Fibroblast of skin of back (primary cell): ENCODE data around the gene COQ8A. TPM values are rescaled to one million over a fixed set of nuclear protein-coding genes. Genes with fewer than 3 reads are reported as not detected.
A peak's percentile ranks its signal among the peaks of the same experiment; 100 is the strongest.

ENCODE experiments used
- DNase-seq: peaks from one replicate; pipeline ENCODE4 v3.0.0-alpha.2; 2013
- polyA plus RNA-seq, 2 experiments: library from polyadenylated mRNA; unstranded; fragments of 120-200 nt; gene quantifications; one replicate each; pipeline ENCODE4 v1.2.1, GENCODE V29; 2013; ENCODE audit not compliant: insufficient read length in 2 of 2

COQ8A gene
- polyA plus RNA-seq (2013, experiment 1 of 2; ENCODE audit: insufficient read length) = 3.9 TPM
- 3.9 TPM for polyA plus RNA-seq (2013, experiment 2 of 2; ENCODE audit: insufficient read length)

DNA sequence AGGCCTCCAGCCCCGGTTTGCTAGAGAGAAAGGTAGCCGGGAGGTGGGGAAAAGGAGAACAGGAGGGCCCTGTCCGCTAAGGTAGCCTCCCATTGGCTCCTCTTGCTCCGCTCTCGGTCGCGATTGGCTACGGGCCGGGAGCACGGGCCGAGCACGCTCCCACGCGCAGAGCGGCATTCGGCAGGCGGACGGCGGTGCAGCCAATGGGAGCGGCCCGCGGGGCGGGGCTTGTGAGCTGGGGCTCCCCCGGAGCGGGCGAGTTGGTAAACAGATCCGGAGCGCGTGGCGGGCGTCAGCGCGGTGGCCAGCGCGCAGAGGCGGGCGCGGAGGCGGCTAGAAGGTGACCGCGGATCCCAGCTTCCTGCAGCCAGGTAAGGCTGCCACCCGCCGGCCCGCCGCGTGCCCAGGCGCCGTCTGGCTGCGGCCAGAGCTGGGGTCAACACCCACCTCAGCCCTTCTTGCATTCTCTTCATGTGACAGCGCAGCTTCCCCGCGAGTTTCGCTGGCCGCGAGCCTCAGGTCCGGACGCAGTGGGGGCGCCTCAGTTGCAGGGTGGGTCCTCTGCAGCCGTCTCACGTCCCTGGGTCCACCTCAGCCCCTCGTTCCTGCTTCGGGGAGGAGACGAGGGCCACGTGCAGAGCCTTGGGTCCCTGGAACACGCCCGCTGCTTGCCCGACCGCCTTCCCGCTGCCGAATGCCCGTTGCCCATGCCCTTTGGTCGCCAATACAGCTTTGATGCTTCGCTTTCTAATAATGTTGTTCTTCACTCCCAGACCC lies at the start of gene COQ8A:
TSS of gene COQ8A (plus strand) at position 266 of the 777 bp plus-strand sequence. CDS start 21,092 bp downstream, outside the sequence.
- DNase-seq = peak; percentile 100

DNA sequence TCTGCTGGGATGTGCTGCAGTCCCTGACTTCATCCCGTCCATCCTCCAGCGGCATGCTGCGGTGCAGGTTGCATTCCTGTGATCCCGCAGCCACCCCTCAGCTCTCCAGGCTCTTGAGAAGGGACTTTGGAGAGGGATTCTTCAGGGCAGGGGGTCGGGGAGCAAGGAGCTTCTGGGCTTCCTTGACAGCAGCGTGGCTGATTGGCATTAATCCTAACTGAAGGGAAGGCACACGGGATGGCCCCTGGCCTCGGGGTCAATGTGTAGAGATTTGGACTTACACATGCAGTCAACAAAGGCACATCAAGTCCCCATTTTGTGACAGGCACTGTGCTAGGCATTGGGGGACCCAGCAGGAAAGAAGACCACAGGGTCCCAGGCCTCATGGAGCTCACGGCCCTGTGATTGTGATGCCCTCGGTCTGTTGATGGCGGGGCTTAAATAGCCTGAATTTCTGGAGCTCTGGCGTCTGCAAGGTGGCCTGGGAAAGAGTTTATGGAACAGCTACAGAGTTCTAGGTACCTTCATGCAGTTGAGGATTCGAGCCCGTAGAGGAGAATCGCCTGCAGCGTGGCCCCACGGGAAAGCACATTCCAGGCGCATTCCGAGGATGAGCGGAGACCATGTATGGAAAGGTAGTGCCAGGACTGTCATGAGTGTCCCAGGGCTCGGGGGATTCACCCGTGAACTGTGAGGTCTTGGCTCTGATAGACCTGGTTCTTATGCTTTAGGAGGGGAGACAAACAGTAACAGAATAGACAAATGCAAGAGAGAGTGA lies 49.6 kb upstream of the COQ8A start:
- no peak for DNase-seq

DNA sequence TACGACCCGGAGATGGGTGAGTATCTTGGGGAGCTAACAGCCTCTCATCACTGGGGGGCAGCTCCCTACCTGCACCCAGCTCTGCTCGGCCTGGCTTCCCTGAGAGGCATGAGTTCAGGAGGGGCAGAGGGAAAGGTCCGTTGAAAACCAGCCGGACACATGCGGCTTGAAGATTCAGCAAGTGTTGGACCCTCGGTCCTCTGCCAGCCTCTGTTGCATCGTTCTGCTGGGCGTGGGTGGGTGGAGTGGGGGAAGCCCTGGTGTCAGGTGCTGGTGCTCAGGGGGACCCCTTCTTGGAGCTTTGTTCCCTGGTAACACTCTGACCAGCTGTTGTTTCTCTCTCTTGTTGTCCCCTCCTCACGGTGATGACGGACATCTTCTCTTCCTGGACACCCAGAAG lies 48.7 kb upstream of the COQ8A start:
- no peak for DNase-seq

DNA sequence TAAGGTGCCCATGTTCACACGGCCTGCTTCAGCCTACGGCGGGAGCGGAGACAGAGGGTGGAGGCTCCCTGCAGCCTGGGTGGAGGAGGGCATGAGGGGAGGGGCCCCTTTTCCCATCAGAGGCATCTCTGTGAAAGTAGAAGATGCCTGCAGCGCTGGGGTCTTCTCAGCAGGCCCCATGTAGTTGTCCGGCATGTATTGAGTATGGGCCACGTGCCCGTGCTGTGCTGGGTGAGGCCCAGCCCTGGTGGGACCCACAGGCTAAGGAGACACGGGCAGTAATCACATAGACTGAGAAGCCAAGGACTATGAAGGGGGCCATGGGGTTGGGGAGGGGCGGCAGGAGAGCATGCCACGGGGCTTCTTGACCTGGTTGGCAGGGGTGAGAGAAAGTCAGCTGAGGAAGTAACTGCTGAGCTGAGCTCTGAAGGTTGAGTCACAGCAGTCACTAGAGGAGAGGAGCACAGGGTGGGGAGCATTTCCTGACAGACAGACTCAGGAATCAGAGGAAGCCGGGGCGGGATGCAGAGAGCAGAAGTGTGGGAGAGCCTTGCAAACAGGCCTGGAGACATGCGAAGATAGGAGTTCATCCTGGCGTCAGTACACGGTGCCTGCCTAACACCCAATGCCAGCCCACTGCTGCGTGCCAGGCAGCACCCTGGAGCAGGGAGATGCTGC lies 48.1 kb upstream of the COQ8A start:
- peak; percentile 51 for DNase-seq

DNA sequence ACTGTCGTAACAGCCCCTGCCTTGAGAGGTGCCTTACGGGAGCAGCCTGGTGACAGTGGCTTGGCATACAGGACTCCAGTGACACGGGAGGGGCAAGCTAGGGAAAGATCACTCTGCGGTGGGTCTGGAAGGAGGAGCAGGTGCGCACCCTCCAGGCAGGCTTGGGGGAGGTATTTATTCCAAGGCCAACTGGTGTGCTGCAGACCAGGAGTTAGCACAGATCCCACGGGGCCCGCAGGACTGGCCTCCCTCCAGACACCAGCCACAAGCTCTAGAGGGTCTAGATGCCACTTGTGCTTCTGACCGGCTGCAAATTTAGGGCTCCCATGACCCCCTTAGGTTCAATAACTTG lies 47.6 kb upstream of the COQ8A start:
- no peak for DNase-seq

DNA sequence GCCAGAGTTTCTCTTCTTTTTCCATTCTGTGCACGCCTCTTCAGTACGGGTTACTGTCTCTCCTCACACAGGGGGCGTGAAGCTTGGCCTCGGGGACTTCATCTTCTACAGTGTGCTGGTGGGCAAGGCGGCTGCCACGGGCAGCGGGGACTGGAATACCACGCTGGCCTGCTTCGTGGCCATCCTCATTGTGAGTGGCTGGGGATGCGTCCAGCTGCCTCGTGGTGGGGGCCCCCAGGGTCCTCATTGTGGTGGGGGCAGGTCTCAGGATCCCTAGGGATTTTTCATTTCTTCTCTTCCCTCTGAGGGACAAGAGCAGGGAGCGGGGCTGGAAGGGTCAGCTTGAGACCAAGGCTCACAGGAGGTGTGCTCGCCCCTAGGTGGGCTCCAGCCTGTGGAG lies 46.2 kb upstream of the COQ8A start:
- DNase-seq = no peak

DNA sequence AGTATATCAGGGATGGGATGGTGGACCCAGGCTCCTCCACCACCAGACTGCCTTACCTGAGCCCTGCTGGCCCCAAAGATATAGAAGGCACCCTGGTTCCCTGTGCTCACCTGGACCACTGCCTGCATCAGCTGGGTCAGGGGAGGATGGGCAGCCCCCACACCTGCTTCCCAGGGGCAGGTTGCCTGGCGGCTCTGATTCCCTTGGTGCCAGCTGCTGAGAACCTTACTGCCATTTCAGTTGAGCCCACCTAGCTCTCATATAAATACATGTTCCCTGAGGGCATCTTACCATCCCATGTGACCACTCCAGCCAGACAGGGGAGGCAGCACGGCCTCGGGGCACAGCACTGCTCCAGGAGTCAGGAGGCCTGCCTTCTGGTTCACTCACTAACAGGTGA lies 45.3 kb upstream of the COQ8A start:
- no peak for DNase-seq

DNA sequence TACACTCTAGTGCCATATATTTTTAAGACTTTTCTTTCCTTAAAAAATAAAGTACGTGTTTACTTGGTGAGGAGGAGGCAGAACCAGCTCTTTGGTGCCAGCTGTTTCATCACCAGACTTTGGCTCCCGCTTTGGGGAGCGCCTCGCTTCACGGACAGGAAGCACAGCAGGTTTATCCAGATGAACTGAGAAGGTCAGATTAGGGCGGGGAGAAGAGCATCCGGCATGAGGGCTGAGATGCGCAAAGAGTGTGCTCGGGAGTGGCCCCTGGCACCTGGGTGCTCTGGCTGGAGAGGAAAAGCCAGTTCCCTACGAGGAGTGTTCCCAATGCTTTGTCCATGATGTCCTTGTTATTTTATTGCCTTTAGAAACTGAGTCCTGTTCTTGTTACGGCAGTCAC lies 44.5 kb upstream of the COQ8A start:
- no peak for DNase-seq

DNA sequence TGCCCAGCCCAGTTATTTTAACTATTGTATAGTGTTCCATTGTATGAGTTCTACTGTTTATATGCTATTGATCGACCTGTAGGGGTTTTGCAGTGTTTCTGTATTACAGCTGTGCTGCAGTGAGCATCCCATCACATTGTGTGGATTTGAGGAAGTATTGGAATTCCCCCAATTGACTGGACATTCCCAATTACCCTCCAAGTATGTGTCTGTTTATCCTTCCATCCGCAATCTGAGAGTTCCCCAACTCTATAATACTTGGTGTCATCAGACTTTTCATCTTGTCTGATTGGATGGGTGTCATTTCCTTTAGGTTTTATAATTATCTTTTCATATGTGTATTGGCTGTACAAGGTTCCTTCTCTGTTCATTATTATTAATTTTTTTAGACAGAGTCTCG lies 41.8 kb upstream of the COQ8A start:
- DNase-seq = no peak

DNA sequence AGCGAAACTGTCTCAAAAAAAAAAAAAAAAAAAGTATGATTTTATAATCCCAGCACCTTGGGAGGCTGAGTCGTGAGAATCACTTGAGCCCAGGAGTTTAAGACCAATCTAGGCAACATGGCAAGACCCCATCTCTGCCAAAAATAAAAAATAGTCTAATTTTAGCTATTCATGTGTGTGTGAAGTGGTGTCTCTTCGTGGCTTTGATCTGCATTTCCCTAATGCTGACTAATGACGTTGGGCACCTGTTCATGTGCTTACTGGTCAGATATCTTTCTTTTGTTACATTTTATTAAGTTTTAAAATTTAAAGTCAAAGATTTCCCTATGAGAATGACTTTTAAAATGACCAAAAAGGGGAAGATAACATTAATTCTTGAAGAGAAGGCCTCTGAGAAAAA lies 38.7 kb upstream of the COQ8A start:
- DNase-seq = no peak

DNA sequence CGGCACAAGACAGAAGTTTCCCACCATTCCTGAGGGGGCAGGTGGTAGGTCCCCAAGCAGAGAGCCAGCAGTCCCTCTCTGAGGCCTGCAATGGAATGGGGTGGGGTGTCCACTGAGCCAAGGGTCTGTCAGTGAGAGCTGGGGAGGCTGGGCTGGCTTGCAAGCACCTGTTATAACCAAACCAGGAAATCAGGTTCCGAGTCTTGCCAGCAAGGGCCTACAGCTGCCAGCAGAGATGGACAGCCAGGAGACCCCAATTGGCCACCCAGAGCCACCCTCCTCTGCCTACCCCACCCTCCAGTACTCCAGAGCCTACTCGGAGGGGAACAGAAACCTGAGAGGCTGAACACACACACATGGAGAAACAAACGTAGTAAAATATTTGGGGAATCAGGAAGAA lies 37.5 kb upstream of the COQ8A start:
- no peak for DNase-seq

DNA sequence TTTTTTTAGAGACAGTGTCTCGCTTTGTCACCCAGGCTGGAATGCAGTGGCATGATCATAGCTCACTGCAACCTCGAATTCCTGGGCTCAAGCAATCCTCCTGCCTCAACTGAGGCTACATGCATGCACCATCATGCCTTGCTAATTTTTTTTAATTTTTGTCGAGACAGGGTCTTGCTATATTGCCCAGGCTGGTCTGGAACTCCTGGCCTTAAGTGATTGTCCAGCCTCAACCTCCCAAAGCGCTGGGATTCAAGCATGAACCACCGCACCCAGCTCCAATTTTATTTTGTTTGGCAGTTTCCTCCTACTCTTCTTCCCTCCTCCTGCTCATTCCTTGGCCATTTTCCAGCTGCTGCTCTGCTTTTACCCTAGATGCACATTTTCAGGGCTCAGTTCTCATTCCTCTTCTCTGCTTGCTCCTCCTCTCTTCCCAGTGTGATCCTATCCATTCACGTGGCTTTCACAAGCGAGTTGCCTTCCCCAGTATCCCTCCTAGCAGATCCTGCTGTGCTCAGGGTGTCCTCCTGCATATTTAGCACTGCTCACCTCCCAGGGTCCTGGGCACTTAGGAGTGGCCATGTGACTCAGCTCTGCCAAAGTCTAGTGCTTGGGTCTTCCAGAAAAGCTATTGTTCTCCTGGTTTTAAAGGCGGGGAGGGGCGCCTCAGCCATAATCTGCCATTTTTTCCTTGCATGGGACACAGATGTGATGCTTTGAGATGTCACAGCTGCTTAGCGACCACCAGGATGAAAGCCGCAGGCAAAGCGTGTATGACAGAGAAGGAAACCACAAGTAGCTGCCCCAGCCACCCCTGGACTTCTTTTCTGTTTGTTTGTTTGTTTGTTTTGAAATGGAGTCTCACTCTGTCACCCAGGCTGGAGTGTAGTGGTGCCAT lies 36.0 kb upstream of the COQ8A start:
- DNase-seq = peak; percentile 88

DNA sequence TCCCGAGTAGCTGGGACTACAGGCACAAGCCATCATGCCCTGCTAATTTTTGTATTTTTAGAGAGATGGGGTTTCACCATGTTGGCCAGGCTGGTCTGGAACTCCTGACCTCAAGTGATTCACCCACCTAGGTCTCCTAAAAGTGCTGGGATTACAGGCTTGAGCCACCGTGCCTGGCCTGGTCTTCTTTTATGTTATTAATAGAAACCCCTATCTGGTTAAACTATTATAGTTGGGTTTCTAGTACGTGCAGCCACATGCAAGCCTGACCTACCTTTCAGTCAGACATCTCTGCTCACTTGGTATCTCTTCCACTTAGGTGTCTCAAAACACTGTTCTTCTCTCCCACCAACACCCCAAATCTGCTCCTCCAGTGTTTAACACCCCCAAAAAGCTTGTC lies 35.3 kb upstream of the COQ8A start:
- DNase-seq = no peak

DNA sequence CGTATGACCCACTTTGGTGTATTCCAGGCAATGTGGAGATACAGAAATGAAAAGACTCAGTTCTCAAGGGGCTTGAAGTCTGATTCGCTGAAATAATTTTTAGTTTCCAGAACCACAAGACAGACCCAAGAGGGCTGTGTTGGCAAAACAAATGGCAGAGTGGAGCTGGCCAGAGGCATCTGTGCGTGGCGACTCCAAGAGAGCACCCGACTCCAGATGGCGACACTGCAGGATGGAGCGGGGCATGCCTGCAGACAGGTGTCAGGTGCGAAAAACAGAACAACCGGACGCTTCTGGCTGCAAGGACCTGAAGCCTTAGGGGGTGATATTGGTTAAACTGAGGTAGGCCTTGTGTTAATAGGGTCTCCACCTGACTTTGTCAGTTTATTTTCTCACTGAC lies 31.7 kb upstream of the COQ8A start:
- no peak for DNase-seq

DNA sequence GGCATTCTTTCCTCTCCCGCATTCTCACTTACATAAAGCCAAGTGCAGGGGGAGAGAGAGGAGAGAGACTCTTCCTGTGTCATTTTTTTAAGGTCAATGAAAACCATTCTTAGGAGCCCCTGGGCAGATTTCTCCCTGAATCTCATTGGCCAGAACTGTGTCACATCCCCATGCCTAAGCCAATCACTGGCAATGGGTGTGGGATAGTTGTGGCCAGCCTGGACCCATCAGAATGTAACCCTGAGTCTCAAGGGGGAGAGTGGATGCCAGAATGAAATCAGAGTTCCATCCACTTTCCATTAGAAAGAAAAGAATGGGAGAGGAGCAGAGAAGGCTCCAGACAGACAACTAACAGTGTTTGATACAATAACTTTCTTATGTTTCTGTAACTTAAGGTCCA lies 31.2 kb upstream of the COQ8A start:
- DNase-seq = peak; percentile 18

DNA sequence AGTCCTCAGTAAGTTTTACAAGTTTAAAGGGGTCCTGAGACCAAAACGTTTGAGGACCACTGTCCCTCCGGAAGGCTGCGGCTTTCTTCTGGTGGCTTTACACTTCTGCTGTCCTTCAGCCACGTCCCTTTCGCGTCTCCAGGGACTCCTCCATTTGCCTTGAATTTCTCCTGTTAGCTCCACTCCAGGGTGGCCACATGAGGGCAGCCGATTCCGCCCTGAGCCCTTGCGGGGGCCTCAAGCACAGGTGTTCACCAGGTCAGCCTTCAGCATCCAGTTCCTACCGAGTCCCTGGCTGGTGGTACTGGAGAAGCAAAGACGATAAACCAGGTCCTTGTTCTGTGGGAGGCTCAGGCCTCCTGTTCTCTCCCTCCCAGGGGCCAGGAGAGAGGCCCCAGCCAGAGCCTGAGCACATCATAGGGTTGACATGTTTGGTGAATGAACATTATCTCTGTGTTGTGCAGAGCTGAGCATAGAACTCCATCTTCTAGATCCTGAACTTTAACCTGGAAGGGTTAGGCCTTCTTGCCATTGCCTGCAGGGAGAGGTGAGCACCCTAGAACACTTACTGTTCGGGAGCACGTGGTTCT lies 27.4 kb upstream of the COQ8A start:
- peak; percentile 17 for DNase-seq

DNA sequence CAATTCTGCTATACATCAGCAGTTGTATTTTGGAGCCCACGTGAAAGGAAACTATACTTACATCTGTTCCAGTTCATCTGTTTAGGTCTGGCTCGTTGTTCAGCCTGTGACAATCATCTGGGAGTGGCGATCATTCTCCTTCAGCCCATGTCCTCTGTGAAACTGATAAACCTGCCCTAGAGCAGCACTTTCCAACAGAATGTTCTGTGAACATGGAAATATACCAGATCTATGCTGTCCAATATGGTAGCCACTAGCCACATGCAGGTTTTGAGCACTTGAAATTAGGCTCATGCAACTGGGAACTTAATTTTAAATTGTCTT lies 24.5 kb upstream of the COQ8A start:
- DNase-seq = no peak

DNA sequence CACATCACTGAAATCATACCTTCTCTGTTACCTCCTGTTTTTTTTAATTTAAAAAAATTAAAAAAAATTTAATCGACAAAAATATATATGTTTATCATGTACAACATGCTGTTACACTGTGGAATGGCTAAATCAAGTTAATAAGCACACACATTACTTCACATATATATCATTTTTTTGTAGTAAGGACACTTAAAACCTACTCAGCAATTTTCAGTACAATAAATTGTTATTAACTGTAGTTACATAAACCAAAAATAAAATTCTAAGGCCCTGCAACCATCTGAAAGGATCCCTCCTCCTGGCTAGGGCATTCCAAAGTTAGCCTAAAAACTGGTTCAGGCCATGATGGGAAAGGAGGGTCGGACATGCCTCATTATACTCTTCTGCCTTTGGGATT lies 23.6 kb upstream of the COQ8A start:
- no peak for DNase-seq

DNA sequence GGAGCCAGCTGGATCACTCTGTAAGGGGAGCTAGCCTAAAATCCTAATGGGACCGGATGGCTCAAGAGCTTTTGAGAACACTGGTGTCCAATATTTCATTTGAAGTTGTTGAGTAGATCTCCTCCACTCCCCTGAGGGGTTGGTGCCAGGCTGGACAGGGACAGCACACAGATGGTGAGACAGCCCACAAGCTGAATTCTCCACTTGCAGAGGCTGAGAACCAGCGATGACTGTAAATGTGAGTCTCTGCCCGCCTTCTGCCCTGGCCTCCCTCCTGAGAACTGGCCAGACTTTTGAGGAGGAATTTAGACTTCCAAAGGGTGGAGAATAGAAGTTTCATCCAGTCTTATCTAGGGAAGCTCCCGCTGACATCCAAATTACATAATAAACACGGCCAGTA lies 20.5 kb upstream of the COQ8A start:
- DNase-seq = no peak

DNA sequence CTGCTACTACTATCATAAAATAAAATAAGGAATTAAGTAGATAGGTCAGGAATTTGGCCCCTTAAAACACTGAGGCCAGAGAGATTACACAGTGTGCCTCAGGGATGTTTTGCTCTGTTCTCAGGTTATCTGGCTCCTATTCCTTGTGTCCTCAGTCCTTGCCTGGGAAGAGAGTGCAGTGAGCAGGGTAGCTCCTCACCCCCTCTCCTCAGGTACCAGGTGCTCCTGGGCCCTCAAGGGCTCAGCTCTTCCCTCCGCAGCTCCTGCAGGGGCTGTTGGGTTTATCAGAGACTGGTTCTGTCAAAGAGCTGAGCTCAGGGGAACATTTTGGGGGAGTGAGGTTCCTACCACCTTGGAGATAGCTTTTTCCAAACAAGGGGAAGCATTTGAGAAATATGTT lies 20.1 kb upstream of the COQ8A start:
- DNase-seq = no peak

DNA sequence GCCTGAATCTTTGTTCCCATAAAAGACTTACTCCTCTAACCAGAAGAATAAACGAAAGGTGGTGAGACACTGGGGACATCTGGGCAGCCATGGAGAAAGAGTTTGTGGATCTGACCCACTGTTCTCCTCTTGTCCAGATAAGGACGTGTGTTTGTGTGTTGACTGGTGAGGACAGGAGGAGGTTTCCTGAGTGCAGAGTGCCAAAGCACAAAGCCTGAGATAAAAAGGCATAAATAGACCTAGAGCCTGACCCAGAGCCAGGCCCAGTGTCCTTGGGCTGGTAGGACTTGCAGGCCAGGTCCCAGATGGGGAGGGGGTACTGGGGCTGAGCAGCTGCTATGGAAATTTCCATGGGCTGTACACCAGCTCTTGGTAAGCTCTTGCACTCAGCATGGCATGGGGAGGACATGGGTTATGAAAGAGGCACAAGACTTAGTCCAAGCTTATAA lies 19.6 kb upstream of the COQ8A start:
- no peak for DNase-seq

DNA sequence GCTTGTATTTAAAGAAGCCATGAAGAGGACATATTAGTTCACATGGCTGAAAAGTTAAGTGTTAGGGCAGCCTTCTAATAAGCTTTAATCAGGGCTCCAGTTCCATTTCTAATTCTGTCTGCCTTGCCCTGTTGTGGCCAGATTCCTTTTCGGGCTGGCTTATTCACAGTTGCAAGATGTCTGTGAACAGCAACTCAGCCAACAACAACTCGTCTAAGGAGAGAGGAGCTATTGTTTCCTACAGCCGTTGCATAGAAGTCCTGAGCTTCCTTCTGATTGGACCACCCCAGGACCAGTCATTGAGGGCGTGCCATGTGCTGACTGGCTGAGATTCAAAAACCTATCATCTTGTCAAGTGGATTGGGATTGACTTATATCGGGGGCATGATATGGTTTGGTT lies 18.6 kb upstream of the COQ8A start:
- no peak for DNase-seq
